ENCODE data around the gene UBE3A. TPM values are rescaled to one million over a fixed set of nuclear protein-coding genes. Genes with fewer than 3 reads are reported as not detected.

The UBE3A gene
- total and polyA plus RNA-seq, 9 donors, result 27.0 to 130 (median 93.0) TPM

DNA sequence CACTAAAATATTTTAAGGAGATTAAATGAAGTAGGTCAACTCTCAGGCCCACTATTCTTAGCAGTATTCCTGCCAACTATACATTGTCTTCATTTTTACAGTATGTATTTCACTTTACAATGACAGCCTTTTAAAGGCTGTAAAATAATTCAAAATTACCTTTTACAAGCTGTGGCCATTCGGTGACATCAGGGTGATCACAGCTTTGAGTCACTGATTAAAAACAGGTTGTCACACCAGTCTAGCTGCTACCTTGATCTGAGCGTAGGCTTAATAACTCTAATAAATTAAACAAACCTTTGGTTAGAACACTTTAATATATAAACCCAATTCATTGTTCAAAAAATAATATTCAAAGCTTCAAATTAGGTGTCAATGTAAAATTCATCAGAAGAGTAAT lies 29.9 kb downstream of the UBE3A start:
- DNase-seq, result no peak
- Histone ChIP-seq H3K27me3 (no peaks in the 10 kb centered on the region), H3K27ac (no peak overlapping the region), H3K4me1 (ENCODE audit: insufficient read depth) (peaks cover 7% of the 10 kb centered on the region), H3K9me3 (no peaks in the 10 kb centered on the region), H3K4me3 (no peak overlapping the region), H3K36me3 (no peaks in the 10 kb centered on the region)
- no peak for TF ChIP-seq EP300 (IDR thresholded peaks at IDR 0.05)
- TF ChIP-seq, protein P1, sequence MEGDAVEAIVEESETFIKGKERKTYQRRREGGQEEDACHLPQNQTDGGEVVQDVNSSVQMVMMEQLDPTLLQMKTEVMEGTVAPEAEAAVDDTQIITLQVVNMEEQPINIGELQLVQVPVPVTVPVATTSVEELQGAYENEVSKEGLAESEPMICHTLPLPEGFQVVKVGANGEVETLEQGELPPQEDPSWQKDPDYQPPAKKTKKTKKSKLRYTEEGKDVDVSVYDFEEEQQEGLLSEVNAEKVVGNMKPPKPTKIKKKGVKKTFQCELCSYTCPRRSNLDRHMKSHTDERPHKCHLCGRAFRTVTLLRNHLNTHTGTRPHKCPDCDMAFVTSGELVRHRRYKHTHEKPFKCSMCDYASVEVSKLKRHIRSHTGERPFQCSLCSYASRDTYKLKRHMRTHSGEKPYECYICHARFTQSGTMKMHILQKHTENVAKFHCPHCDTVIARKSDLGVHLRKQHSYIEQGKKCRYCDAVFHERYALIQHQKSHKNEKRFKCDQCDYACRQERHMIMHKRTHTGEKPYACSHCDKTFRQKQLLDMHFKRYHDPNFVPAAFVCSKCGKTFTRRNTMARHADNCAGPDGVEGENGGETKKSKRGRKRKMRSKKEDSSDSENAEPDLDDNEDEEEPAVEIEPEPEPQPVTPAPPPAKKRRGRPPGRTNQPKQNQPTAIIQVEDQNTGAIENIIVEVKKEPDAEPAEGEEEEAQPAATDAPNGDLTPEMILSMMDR (IDR thresholded peaks at IDR 0.05), result no peak
- TF ChIP-seq POLR2A (IDR thresholded peaks at IDR 0.05), result no peak
- WGBS, 3 donors, result 86 to 91% (median 88%) methylated on average over 2 of the region's 2 CpGs
- intact Hi-C loops (cut with DNase I), result no loop called here

- H3K4me3 ChIP-seq, result no peak overlapping the region
- intact Hi-C loops (cut with DNase I), result no loop called here
- H3K27me3 ChIP-seq, result no peaks in the 10 kb centered on the region
- DNase-seq, result no peak
- peaks cover 7% of the 10 kb centered on the region for H3K4me1 ChIP-seq (ENCODE audit: insufficient read depth)
- no peak for TF ChIP-seq EP300 (IDR thresholded peaks at IDR 0.05)
- 25 to 42% (median 31%) methylated on average over 2 of the region's 2 CpGs for WGBS, 3 donors
- no peaks in the 10 kb centered on the region for H3K36me3 ChIP-seq
- H3K9me3 ChIP-seq, result no peaks in the 10 kb centered on the region
- H3K27ac ChIP-seq, result no peak overlapping the region
These were observed 30.4 kb downstream of the UBE3A start for GRCh38 chr15:25408428-25408827.

DNA sequence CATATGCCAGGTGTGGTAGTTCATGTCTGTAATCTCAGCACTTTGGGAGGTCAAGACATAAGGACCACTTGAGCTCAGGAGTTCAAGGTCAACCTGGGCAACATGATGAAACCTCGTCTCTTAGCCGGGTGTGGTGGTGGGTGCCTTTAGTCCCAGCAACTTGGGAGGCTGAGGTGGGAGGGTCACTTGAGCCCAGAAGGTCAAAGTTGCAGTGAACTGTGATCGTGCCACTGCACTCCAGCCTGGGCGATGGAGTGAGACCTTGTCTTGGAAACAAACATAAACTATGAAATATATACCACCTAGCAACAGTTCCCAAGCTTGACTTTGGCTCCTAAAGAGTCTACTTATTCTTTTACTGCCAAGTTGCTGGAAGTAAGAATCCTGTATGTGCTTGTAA lies 30.9 kb downstream of the UBE3A start:
- TF ChIP-seq EP300 (IDR thresholded peaks at IDR 0.05) (no peak), POLR2A (IDR thresholded peaks at IDR 0.05) (no peak)
- TF ChIP-seq, protein P1 (IDR thresholded peaks at IDR 0.05), result no peak
- Histone ChIP-seq H3K27ac (no peak overlapping the region), H3K27me3 (no peaks in the 10 kb centered on the region), H3K36me3 (no peaks in the 10 kb centered on the region), H3K9me3 (no peaks in the 10 kb centered on the region), H3K4me1 (ENCODE audit: insufficient read depth) (peaks cover 7% of the 10 kb centered on the region), H3K4me3 (no peak overlapping the region)
- no peak for DNase-seq
- intact Hi-C loops (cut with DNase I), result no loop called here
- WGBS, 3 donors, result 61 to 79% (median 73%) methylated on average over 4 of the region's 4 CpGs

GRCh38 chr15:25406846-25407245 lies 32.0 kb downstream of the UBE3A start:
- TF ChIP-seq EP300 (IDR thresholded peaks at IDR 0.05), result no peak
- TF ChIP-seq POLR2A (IDR thresholded peaks at IDR 0.05), result no peak
- TF ChIP-seq, protein P1 (IDR thresholded peaks at IDR 0.05), result no peak
- WGBS, 3 donors, result 43 to 51% (median 48%) methylated on average over 1 of the region's 1 CpG
- Histone ChIP-seq H3K27me3 (no peaks in the 10 kb centered on the region), H3K27ac (no peak overlapping the region), H3K9me3 (peaks cover 0 to 9% of the 10 kb centered on the region in 2 donors), H3K4me3 (no peak overlapping the region), H3K36me3 (no peaks in the 10 kb centered on the region), H3K4me1 (ENCODE audit: insufficient read depth) (peaks cover 7% of the 10 kb centered on the region)
- intact Hi-C loops (cut with DNase I), result no loop called here
- DNase-seq, result no peak

- H3K9me3 ChIP-seq, result peaks cover 0 to 9% of the 10 kb centered on the region in 2 donors
- H3K4me3 ChIP-seq, result no peak overlapping the region
- peaks cover 5% of the 10 kb centered on the region for H3K4me1 ChIP-seq (ENCODE audit: insufficient read depth)
- H3K36me3 ChIP-seq, result no peaks in the 10 kb centered on the region
- intact Hi-C loops (cut with DNase I), result no loop called here
- WGBS, 3 donors, result 87 to 93% (median 92%) methylated on average over 1 of the region's 1 CpG
- TF ChIP-seq POLR2A (IDR thresholded peaks at IDR 0.05) (no peak), EP300 (IDR thresholded peaks at IDR 0.05) (no peak)
- TF ChIP-seq, protein P1 (IDR thresholded peaks at IDR 0.05), result no peak
- no peaks in the 10 kb centered on the region for H3K27me3 ChIP-seq
- no peak overlapping the region for H3K27ac ChIP-seq
- no peak for DNase-seq
These were observed 32.6 kb downstream of the UBE3A start for GRCh38 chr15:25406261-25406660.
